ENCODE data around the gene DPH1.
"Not testable (repeated sequence)": the region's sequence is repeated elsewhere in the genome, so short reads cannot be mapped to it uniquely, and the experiment has no call there.

DPH1 gene

GRCh38 chr17:2009737-2010136 is 20.2 kb upstream of the DPH1 start:
- DNase-seq: no peak

DNA sequence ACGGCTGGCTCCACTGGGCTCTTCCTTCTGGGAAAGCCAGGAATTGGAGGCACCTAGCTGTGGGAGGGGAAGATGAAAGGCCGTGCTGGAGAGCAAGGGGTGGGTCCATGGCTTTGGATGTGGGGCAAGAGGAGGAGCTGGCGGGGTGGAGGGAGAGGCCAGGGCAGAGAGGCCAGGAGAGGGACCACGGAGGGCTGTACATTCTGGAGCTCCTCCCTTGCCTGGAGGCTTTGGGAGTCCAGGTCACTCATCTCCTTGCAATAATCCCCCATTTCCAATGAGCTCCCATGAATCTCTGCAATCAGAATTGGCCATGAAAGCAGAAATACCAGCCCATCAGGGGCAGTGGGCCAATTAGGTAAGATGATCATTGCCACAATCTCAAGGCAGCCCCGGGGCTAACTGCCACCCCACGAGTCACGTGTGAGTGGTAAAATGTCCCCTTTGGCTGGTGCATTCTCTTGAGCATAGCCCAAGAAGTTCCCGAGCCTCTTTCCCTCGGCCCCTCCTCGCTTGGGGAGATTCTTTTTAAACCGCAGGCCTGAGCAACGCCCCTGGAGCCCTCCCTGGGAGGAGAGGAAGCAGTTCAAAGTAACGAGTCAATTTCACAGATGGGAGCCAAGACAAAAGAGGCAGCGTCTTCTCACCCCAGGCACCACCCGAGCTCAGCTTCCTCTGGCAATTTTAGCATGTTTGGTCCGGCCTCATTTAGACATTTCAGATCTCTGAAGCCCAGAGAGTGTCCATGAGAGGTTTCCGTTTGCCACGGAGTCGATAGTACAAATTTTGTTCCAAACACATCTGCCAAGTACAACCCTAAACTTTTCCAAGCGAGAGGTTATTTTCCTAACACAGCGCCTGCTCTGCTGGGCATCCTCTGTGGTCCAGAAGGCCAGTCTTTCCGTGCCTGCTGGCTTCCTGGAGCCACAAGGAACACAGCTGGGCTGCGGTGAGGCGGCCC is 18.3 kb upstream of the DPH1 start:
- DNase-seq: no peak

GRCh38 chr17:2012499-2012898 is 17.5 kb upstream of the DPH1 start:
- DNase-seq: no peak

DNA sequence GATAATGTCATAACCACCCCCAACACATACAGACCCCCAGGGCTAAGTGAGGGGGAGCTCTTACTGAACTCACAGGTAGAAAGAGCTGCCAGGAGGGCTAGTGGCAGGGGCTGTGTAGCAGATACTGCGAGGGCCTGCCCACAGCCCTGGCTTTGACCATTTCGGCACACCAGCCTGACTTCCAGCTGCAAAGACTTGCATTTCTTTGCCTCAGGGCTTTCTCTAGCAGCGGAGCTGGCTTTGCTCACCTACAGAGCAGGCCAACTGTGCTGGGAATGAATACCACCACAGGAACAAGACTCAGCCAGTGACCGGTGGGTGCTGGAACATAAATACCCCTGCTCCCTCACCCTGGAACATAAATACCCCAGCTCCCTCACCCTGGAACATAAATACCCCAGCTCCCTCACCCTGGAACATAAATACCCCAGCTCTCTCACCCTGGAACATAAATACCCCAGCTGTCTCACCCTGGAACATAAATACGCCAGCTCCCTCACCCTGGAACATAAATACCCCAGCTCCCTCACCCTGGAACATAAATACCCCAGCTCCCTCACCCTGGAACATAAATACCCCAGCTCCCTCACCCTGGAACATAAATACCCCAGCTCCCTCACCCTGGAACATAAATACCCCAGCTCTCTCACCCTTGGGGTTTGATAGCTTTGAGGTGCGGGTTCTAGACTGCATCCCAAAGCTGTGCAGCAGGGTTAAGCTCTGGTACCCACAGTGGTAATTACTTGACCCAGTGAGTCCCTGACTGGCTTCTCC is 16.5 kb upstream of the DPH1 start:
- not testable (repeated sequence) for DNase-seq

- no peak for DNase-seq
Observed at GRCh38 chr17:2013994-2014317, 16.0 kb upstream of the DPH1 start.

DNA sequence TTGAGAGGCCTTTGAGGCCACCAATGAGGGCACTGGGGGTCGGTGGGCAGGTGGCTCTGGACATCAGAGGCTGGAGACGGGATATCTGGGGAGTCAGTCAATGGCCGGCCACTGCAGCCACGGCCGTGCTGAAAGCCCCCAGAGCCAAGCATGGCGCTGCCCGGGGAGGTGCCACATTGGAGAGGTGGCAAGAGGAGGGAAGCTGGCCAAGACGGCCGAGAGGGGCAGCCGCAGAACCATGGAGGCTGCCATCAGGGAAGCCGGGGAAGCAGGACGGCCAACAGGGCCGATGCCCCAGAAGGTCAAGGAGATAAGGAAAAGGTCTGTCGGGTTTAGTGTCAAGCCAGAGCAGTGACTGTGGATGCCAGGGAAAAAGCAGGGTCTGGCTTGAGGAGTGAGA is 14.6 kb upstream of the DPH1 start:
- DNase-seq: no peak

DNA sequence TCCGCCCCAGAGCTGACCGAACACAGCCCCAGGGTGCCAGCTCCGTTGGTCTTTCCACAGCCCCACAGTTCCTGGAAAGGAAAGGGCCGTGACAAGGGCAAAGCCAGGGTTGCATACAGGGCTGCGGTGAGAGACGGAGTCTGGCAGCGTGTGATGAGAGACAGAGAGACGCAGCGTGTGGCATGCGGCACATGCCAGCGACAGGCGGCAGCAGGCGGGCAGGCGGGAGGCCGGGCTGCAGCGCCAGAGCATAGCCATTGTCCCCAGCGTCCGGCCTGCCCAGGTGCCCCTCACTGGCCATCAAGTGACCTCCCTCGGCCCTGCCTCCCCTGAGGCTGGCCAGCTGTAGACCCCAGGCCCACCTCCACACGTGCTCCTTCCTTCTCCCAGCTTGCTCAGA is 13.5 kb upstream of the DPH1 start:
- no peak for DNase-seq

DNA sequence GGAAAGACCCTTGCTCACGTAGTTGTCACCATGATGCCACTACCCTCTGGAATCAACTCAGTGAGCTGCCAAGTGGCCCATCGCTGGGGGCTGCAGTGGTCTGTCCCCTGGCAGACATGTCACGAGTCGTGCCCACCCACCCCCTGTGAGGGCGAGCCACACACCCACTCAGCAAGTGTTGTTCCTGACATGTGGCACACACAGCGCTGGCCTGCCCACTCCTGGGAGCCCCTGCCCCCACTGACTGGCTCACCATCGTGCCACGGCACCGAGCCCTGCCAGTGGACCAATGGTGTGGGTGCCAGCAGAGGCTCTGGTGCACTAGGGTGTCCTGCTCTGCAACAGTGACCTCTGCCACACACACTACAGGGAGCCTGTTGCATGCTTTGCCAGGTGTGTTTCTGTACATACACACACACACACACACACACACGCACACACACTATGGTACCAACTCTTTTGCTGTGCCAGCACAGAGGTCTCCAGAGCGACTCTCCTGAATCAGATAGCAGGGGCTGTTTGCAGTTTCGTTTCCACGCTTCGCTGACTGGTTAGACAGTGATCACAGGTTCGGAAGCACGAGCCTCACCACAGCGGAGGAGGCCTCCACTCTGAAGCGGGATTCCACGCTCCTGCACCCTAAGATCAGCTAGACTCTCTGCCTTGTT is 12.5 kb upstream of the DPH1 start:
- DNase-seq: no peak

DNA sequence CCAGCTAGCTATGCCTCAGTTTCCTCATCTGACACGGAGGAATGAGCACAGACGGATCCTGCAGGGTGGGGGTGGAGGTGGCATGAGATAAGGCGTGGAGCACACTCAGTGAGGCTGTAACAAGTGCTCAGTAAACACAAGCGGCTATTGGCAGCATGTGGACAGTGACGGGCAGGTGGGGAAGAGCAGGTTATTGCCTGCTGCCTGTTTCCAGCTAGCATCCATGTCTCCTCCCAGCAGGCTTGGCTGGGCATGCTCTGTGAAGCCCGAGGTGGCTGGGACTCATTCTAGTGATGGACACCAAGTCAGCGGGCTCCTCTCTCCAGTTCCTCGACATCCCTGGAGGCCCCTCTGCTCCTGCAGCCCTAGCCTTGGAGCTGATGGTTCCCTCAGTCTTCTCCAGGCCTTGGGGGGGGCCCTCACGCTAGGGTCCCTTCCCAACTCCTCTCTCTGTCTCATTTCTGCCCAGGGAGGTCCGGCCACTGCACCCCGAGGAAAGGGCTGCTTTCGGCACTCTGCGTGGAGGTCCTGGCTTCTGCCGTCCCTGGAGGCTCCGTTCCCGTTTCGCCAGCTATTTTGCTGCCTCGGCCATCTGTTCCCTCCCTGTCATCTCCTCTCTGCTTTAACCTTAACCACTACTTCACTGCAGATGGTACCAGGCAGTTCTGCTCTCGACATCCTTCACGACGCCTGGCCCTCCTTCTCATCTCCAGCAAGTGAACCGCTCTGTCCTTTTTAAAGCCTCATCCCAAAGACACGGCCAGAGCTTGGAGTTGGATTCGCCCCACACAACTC is 11.0 kb upstream of the DPH1 start:
- DNase-seq: no peak

DNA sequence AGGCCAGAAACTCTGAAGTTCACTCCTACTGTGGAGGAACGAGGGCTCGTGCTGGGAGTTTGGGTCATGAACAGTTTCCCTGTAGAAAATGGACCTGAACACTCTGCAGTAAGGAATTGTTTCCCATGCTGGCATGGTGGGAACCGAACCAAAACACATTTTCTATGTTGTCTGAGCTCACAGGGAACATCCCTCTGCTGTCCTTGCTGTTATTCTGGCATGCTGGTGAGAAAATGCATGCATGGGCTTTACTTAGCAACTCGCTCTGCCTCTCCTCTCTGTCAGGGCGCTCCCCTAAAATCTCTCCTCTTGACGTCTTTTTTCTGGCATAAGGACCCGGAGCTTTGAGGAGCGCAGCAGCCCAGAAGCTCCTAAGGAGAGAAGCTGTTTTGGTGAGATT is 10.2 kb upstream of the DPH1 start:
- no peak for DNase-seq

- no peak for DNase-seq
Observed at GRCh38 chr17:2020721-2021120, 9.2 kb upstream of the DPH1 start.

GRCh38 chr17:2022647-2023240 is 7.2 kb upstream of the DPH1 start:
- no peak for DNase-seq

DNA sequence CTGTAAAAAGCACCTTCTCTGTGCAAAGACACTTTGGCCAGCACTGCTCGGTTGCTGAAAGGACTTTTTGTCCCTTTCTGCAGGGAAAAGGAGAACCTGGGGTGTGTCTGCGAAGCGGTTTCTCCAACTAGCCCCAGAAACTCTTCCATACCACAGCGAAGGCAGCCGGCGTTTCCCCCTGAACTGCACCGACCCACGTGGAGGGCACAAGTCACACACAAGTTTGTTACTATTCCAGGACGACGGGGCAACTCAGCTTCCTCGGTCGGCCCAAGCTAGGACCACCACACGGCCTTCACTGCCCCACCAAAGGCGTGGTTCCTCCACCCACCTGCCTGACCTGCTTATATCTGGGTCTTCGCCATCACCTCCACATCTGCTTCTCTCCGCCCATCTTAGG is 6.7 kb upstream of the DPH1 start:
- no peak for DNase-seq

DNA sequence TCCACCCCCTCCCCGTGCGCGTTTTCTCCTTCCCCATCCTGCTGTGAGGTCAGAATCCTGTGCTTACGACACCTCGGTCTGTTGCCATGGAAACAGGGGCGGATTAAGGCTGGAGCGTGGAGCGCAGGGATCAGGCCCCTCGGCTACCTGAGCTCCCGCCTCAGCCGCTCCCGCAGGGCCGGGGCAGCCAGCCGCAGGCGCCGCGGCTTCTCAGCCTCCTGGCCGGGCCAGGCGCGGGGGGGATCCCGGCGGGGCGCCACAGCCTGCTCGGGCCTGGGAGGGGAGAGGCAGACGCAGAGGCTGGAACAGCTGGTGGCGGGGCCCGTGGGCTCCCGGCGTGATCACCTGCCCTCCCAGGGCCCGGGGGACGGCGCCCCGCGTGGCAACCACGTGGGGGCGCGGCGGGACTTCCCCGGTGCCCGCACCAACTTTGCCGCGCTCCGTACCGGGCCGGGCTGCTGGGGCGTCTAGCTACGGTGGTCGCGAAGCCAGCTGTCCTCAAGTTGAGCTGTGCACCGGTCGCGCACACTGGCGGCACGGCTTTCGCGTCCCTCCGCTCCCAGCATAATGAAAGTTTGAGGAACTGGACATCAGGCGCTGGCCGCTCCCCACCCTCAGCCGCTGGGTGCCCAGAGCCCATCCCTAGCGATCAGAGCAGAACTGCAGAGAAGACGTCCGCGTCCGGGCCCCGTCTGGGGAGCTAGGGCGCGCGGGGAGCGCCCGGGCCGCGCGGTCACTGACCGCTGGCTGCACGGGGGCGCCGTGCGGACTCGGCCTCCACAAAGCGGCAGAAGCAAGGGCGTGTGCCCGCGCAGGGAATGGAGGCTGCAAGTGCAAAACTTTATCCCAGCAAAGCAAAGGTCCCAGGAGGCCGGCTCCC is 6.0 kb upstream of the DPH1 start:
- DNase-seq: peak; percentile 15

DNA sequence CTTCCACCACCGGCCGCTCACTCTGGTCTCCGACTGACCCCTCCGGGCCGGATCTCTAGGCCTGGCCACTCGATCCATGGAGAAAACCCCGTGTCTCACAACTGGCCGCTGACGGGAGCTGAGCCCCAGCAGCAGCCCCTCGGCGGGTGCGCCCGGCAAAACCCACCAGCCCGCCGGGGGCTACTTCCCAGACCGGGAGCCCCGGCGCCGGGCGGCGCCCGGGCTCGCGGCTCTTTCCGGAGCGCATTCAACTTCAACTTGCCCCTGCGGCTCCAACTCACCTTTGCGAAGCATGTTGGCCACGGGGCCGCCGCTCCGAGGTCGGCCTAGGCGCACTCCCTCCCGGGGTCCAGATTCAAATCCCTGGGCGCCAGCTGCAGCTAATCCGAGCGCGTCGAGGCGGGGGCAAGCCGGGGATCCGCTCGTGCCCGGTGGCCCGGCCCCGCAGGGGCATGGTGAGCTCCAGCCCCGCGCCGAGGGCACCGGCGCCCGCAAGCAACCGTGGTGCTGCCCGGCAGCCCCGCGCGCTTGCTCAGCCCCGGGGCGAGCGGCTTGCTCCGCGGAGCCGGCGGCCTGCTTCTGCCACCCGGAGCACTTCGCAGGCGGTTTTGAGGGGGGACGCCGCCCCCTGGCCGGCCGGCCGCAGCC is 5.3 kb upstream of the DPH1 start:
- DNase-seq: no peak

DNA sequence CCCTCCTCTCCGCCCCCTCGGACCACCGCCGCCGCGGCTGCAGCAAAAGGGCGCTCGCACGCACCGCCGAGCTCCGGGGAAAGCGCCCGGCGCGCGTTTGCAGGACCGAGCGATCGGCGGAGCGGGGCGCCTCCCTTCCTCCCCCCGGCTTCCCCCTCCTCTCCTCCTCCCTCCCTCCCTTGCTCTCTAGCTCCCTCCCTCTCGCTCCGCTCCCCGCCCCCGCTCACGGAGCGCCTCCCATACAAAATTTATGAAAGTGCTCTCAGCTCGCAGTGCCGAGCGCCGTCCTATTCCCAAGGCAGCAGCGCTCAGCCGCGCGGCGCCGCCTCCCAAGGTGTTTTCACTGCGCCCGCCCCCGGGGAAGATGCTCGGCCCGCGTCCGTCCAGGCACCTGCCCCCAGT is 4.7 kb upstream of the DPH1 start, which contains the start of gene RTN4RL1:
Gene RTN4RL1, minus strand, starts transcription at position 115 of the 402 bp plus-strand sequence. CDS start 469 bp downstream, outside the sequence.
- DNase-seq: peak; percentile 72

DNA sequence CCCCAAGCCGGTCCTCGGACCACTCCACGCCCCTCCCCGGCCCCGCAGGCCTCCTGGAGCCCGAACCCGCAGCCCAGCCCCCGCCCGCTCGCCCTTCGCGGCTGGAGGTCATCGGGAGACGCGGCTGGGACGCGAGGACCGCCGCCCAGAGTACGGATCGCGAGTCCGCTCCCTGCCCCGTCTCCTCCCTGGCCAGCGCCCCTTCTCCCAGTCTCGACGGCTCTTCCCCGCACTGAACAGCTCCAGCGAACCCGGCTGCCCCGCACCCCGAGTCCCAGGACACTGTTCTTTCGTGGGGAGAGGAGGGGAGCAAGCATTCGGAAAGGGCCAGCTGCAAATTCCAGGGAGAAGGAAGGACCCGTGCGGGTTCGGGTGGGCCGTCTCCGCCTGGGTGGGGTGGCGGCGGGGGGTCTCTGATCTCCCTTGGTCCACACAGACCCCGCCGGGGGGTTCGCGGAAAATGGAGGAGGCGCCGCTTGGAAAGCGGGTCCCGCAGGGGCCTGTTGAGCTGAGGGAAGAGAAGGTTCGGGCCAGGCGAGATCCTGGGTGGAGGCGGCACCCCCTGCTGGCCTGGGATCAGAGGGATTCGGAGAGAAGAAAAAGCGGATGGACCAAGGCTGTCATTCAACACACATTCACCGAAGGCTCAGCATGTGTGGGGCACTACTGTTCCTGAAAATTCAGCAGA is 4.2 kb upstream of the DPH1 start:
- DNase-seq: no peak

DNA sequence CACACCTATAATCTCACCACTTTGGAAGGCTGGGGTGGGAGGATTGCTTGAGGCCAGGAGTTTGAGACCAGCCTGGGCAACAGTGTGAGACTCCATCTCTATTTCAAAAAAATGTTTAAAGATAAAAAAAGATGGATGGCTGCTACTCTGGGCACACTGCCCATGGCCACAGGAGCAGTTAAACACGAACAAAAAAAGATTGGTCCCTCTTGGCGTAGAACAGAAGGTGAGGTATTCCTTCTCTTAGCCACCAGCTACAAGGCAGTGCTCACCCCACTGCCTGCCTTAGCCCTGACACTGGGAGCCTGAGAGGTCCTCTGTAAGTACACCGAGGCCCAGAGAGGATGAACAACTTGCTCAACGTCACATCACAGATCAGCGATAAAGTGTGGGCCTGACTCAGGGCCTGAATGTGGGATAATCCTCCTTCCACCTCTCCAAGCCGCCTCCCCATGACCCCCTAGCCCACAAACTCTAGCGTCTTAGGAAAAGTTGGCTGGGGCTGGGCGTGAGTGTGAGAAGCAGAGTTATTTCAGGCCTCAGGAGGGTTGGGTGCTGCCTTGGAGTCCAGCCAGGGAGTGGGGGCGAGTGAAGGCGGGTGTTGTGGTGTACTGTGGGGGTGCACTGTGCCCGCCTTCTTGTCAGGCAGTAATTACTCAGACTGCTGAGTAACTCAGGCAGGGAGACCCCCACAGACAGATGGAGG is 2.3 kb upstream of the DPH1 start:
- no peak for DNase-seq

- no peak for DNase-seq
Observed at GRCh38 chr17:2028234-2028614, 1.7 kb upstream of the DPH1 start.
